GM18867 (cell line): ENCODE data around the gene USP31.
"Not testable (repeated sequence)": the region's sequence is repeated elsewhere in the genome, so short reads cannot be mapped to it uniquely, and the experiment has no call there.

Experiments
- ATAC-seq: cut with Tn5 transposase; IDR thresholded peaks from one replicate; pipeline ENCODE4 v1.9.1; 2021; ENCODE audit warnings: mild to moderate bottlenecking, moderate library complexity; ENCODE audit not compliant: unreplicated experiment

The USP31 gene

DNA sequence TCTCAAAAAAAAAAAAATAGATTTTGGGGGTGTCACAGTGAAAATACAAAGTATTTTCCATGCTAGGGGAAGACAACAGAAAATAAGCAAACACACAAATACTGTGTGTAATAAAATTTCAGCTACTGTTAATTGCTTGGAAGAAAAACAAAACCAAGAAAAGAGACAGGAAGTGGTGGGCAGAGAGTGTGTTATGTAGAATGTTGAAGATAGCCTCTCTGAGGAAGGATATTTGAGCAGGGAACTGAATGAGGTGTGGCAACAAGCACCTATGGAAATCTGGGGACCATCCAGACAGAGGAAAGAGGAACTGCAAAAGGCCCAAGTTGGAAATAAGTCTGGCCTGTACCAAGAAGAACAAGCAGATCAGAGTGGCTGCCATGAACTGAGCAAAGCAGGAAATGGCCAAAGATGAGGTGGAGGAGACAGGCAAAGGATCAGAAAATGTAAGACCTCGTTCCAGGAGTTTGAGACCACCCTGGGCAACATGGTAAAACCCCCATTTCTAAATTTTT, 7.8 kb upstream of the USP31 start:
- ATAC-seq = no peak

DNA sequence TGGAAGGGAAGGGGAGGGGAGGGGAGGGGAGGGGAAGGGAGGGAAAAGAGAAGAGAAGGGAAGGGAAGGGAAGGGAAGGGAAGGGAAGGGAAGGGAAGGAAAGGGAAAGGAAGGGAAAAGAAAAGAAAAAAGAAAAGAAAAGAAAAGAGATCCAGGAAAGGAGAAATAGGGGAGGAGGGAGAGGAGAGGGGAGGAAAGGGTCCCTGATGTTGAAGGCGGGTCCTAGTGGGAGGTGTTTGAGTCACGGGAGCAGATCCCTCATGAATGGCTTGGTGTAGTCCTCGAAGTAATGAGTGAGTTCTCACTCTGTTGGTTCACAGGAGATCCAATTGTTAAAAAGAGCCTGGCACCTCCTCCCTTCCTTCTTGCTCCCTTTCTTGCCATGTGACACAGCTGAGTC, 6.9 kb upstream of the USP31 start:
- ATAC-seq = no peak

DNA sequence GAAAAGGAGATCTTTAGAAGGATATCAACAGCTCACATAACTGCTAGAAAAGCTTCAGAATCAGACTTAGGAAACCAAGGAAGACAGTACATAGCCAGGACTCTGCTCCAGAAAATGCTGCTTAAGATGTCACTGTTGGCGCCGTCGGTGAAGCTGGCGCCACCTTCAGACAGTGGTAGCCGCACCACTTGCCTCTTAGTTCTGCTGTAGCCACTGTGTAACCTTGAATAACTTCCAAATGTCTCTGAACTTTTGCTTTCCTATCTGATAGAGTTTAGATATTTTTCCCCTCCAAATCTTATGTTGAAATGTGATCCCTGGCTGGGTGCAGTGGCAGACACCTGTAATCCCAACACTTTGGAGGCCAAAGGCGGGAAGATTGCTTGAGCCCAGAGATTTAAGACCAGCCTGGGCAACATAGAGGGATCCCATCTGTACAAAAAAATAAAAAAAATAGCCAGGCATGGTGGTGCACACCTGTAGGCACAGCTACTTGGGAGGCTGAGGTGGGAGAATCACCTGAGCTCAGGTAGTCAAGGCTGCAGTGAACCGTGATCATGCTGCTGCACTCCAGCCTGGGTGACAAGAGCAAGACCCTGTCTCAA, 6.3 kb upstream of the USP31 start:
- ATAC-seq = no peak

DNA sequence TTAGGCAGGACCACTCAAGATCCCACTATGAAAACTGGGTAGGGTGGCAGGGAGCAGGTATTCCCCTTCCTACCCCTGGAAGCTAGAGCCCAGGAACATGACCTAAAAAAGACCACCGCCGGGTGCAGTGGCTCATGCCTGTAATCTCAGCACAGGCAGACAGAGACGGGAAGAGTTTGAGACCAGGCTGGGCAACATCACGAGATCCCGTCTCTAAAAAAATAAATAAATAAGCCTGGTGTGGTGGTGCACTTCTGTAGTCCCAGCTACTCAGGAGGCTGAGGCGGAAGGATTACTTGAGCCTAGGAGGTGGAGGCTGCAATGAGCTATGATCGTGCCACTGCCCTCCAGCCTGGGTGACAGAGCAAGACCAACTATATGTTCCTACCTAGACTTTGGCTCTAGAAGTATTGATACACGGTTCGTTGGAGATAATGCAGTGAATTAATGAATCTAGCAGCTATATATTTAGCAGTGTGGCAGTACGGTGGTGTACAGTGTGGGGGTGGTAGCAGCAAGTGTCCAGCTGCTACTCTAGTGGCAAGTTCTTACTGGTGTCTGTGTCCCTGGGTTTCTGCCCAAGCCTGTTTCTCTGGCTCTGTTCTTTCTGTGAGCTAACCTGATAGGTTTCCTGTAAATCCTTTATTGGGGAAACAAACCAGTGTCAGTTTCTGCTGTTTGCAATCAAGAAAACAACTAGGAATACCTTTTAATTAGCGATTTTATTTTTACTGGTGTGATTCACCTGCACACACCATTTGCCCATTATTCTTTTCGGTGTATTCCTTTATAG, 3.3 kb upstream of the USP31 start:
- no peak for ATAC-seq

DNA sequence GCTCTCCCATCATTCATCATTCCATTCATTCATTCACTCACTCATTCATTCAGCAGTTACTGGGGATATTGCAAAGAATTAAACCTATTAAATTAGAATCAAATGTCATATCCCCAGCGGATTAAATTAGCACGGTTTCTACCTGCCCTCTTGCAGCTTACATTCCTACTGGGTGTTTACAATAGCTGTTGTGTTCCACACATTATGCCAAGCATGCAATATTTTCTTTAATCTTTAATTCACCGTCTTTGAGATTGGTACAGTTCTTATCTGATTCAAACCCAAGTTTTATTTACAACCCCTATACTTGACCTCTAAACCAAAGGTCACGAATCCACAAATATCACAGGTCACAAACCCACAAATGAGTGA, 727 bp upstream of the USP31 start:
- no peak for ATAC-seq

DNA sequence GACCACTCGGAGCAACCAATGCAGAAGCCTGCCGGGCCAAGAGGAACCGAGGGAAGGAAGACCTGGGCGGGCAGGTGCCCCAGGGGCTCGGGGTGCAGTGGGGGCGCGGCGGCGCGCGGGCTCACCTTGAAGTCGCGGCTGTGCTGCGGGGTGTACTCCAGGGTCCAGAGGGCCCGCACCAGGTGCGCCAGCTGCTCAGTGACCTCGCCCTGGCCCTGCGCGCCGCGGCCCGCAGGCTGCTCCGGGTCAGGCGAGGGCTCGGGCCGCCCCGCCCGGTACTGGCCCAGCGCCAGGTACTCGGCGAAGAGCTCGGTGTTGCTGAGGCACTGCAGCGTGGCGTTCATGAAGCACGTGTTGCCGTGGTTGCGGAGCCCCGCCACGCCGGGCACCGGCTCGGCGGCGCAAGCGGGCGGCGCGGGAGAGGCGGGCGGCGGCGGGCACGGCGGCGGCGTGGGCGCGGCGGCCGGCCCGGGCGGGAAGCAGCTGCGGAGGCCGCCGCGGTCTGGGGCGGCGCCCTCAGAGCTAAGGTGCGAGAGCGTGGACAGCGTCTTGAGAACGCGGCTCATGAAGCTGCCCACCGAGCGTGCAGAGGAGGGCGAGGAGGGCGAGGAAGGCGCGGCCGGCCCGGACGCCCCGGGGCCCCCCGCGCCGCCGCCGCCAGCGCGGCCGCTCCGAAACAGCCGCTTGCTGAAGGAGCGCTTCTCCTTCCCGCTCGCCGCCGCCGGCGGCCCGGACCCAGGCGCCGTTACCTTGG, 562 bp downstream of the USP31 start:
- peak; percentile 41 for ATAC-seq

DNA sequence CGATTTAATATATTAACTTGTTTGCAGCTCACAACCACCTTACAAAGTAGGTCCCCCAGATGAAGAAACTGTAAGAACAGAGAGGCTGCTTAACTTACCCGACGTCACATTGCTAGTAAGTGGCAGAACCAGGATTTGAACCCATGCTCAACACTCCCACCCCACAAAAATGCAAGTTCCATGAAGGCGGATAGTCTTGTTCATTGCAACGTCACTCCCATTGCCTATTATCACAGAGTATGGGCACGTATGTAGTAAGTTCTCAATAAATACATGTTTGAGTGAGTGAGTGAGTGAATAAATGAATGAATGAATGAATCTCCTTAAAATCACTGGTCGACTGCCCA, 1.1 kb downstream of the USP31 start:
- no peak for ATAC-seq

DNA sequence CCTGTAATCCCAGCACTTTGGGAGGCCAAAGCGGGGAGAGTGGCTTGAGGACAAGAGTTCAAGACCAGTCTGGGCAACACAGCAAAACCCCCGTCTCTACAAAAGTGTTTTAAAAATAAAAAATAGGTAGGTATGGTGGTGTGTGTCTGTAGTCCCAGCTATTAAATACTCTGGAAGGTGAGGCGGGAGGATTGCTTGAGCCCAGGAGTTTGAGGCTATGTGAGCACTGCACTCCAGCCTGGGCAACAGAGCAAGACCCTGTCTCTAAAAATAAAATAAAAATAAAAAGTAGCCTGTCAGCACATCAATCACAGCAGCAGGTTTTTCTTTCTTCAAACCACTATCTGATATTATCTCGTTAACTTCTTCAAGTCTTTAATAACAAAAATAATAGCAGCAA, 1.6 kb downstream of the USP31 start:
- ATAC-seq = no peak

DNA sequence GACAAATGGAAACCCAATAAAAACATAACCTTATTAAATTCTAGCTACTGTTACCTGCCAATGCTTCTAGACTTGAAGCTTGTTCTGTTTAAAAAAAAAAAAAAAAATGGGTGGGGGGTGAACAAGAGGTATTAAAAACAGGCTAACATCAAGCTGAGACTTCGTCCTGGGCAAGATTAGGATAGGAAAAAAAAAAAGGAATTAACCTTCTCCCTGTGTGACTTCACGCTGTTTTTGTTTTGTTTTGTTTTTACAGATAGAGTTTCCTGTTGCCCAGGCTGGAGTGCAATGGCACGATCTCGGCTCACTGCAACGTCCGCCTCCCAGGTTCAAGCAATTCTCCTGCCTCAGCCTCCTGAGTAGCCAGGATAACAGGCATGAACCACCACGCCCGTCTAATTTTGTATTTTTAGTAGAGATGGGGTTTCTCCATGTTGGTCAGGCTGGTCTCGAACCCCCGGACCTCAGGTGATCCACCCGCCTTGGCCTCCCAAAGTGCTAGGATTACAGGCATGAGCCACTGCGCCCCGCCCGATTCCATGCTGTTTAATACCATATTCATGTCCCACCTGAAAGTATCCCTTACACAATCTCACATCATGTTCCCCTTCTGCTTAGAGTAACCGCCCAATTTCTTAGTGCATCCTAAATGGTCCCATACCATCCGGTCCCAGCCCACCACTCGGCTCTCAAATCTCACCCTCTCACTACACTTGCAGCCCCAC, 2.2 kb downstream of the USP31 start:
- no peak for ATAC-seq

DNA sequence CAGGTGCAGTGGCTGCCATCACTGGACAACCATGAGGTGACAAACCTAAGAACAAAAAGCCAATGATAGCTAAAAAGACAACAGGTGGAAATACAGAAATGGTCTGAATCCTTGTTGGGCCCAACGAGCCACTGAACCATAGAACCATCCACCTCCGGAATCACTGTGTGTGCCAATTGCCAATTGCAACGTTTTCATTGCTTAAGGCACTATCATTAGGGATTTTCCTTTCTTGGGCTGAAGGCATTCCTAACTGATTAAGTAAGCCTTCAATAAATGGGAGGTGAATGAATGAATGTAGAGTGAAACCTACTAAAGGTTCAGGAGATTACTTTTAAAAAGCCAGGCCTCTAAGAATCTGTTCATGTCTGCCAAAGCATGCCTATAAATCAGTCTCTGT, 3.6 kb downstream of the USP31 start:
- no peak for ATAC-seq

DNA sequence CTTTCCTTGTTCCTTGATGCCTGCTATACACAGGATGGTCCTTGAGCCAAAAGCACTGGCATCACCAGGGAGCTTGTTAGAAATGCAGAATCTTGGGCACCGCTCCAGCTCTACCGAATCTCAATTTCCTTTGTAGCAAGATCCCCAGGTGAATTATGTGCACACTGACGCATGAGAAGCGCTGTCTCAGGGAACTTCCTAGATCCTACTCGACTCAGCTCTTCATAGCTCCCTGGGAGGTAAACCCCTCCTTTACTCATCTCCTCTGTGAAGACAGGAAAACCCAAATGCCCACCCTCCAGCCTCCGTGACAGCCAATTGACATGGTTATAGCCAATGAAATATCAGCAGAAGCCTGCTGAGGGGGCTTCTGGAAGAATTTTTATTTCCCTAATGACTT, 4.1 kb downstream of the USP31 start:
- ATAC-seq = no peak

DNA sequence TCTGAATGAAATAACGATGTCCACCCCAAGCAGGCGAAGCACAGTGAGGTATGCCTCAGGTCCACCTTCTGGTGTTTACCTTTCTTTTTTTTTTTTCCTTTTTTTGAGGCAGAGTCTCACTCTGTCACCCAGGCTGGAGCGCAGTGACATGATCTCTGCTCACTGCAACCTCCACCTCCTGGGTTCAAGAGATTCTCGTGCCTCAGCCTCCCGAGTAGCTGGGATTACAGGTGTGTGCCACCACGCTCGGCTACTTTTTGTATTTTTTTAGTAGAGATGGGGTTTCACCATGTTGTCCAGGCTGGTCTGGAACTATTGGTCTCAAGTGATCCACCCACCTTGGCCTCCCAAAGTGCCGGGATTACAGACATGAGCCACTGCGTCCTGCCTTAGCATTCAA, 4.9 kb downstream of the USP31 start:
- not testable (repeated sequence) for ATAC-seq

DNA sequence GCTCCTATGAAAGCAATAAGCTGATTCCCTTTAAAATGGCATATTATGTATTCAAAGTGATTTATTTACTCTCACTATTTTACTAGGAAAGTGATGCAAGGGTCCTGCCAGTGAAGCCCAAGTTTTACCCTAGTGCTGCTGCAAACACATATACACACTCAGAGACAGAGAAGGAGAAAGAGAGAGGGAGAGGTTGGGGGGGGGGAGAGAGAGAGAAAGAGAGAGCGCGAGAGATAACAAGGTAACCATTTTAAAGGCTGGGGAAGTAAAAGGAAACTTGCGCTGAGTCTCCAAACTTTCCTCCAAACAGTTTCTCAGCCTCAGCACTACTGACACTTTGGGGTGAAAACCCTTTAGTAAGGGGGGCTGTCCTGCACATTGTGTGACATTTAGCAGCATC, 5.9 kb downstream of the USP31 start:
- no peak for ATAC-seq

DNA sequence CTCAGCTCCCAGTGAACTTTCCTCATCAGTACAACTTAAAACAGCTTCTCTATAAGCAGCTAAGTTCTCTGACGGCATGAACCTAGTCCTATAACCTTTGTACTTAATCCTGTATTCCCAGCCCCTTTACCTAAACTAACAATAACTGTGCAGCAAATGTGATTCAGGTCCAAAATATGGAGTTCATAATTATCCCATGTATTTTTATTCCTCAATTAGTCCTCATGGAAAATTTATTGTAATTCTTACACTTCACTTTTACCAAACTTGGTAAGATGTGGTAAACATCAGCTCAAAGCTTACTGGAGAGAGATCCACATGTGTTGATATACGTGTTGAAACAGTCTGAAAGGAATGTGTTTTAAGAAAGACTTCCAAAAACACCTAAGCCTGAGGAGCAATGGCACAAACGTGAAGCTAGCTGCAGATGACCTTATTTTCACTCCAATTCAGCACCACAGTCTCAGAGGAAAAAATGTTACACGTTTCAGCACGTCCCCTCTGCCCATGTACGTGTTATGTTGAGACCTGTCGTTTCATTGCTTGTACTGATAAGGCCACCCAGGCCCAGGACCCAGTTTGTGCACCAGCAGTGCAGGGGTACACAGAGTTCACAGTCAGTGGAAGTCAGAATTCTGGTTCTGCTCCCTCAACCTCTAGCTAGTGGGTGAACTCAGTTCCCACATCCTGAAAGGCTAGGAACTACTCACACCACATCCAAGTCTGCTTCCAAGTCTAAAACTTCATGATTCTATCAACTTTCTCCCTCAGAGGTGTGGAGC, 7.1 kb downstream of the USP31 start:
- no peak for ATAC-seq

DNA sequence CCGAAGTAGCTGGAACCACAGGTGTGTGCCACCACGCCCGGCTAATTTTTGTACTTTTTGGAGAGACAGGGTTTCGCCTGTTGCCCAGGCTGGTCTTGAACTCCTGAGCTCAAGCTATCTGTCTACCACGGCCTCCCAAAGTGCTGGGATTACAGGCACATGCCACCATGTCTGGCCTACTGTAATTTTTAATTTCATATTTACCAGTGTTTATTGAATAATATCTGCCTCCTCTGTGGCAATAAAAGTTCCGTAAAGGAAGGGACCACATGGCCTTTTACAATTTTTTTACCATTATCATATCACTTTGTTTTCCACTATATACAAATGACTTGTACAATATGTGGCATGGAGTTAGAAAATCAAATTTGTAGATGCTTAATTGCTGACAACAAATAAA, 7.8 kb downstream of the USP31 start:
- ATAC-seq = no peak

DNA sequence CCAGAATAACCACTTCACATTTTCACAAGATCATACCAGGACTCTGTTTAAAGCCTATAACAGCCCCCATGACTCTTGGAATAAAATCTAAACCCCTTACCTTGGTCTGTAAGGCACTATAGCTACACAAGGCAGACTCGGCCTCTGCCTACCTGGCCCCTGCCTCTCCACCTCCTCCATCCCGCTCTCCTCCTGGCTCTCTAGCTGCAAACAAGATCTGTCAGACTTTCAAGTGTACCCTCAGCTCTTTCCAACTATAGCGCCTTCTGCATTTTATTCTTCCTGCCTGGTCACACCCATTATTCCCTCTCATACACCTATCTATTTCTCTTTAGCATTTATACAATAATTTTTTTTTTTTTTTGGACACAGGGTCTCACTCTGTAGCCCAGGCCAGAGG, 8.2 kb downstream of the USP31 start:
- ATAC-seq = no peak

DNA sequence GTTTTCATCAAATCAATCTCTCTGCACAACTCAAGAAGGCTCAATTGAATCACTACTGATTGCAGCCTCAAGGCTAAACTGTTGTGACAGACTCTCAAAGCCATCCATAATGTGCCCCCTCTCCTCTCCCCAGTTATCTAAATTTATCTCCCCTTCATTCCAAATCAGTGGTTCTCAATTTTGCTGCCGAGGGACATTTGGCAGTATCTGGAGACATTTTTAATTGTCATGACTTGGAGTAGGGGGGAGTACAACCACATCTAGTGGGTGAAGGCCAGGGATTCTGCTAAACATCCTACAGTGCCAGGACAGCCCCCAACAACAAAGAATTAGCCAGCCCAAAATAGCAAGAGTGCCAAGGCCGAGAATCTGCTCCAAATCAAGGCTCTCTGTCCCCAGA, 9.1 kb downstream of the USP31 start:
- ATAC-seq = no peak

DNA sequence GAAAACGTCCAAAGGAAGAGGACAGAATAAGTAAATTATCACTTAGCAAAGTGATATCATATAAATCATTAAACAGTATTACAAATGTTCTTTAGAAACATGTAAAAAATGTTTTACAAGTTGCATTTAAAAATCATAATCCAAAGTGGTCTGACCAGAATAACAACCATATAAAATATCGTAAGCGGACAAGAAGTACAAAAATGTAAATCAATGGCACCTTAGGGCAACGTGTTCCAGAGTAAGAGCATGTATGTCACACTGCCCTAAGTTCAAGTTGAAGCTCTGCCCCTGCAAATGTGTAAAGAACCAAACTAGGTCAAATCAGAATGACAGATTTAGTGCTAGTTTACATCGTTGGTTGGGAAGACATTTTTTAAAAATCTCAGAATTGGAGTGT, 11.4 kb downstream of the USP31 start:
- no peak for ATAC-seq

DNA sequence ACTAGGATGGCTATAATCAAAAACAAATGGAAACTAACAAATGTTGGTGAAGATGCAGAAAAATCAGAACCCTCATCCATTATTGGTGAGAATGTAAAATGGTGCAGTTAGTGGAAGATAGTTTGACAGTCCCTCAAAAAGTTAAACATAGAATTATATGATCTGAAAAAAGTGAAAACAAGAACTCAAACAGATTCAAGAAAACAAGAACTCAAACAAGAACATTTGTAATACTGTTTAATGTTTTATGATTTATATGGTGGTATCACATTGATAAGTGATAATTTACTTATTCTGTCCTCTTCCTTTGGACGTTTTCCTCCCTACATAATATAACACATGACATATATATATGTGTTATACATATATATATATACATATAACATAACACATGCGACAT, 12.0 kb downstream of the USP31 start:
- ATAC-seq = no peak

DNA sequence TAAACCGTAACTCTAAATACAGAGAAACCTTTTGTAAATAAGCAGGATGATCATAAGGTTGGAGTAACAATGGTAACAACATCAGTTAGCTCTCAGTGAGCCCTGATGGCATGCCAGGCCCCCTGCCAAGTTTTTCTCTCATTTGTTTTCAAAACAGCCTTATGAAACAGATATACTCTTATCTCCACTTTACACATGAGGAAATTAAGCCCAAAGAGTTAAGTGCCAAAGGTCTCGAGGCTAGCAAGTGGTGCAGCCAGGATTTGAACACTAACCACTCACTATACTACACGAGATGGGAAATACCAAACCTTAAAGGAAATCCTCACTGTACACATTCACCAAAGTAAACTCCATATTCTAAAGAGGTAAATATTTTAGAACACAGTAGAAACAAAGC, 15.0 kb downstream of the USP31 start:
- no peak for ATAC-seq
